Body of pancreas (tissue), 4 donors: ENCODE data around the gene CKS1B. TPM values are rescaled to one million over a fixed set of nuclear protein-coding genes. Genes with fewer than 3 reads are reported as not detected.

Experiments used
- ATAC-seq: fragments of 150-250 bp; one replicate; pipeline ENCODE4 v1.9.1; 2016
- DNase-seq, 4 donors: peaks; one replicate each; pipeline ENCODE4 v3.0.0-alpha.2; 2019
- H3K27ac ChIP-seq, 4 donors: fragments of 200-600 bp; sonication (generic); 1 replicate in 3 of 4; 2 replicates in 1 of 4; pipeline versions ENCODE4 v1.5.1 to v1.6.1; 2016 to 2019; ENCODE audit warnings: mild to moderate bottlenecking in 1 of 4, mixed read lengths in 1 of 4, moderate library complexity in 1 of 4
- H3K27me3 ChIP-seq, 2 donors: fragments of 200-600 bp; sonication (generic); one replicate each; pipeline ENCODE4 v1.6.0; 2016; ENCODE audit warnings: mild to moderate bottlenecking in 1 of 2
- H3K36me3 ChIP-seq, 2 donors: fragments of 200-600 bp; sonication (generic); replicated peaks in 1 of 2; 2 replicates each; pipeline ENCODE4 v1.5.1; 2016; ENCODE audit warnings: low read depth in 2 of 2; ENCODE audit not compliant: insufficient read depth in 1 of 2
- H3K4me1 ChIP-seq: fragments of 200-600 bp; sonication (generic); one replicate; pipeline ENCODE4 v1.6.0; 2016
- H3K4me3 ChIP-seq, 2 donors: fragments of 200-600 bp; sonication (generic); 1 replicate in 1 of 2; 2 replicates in 1 of 2; pipeline ENCODE4 v1.5.1; 2016 to 2019
- H3K9me3 ChIP-seq, 3 donors: fragments of 200-600 bp; sonication (generic); 1 replicate in 2 of 3; 2 replicates in 1 of 3; pipeline ENCODE4 v1.5.1; 2016
- CTCF ChIP-seq, 7 experiments: fragments of 450-650 bp in 4 of 7; fragments of 200-600 bp in 3 of 7; sonication (generic) in 3 of 7; IDR thresholded peaks; one replicate each; pipeline ENCODE4 v1.5.1; 2016 to 2019; ENCODE audit warnings: antibody characterized with exemption in 7 of 7
- POLR2A ChIP-seq, 3 donors: fragments of 450-650 bp; IDR thresholded peaks; one replicate each; pipeline ENCODE4 v1.6.1; 2016; ENCODE audit warnings: antibody characterized with exemption in 3 of 3, mild to moderate bottlenecking in 2 of 3
- WGBS, 2 donors: methylation state at CpG; one replicate each; pipeline ENCODE4 v1.1.5; 2017; 5-methylcytosine and 5-hydroxymethylcytosine counted together
- intact Hi-C: fragments of 100-400 bp; cut with DNase I; formaldehyde crosslinking; loops from one replicate; pipeline ENCODE4 v1.15.1; 2023
- total RNA-seq, 2 donors: library from RNA; depleted of rRNA; stranded (reverse); fragments of >200 nt; gene quantifications; one replicate each; pipeline ENCODE4 v1.1.0, GENCODE V29; 2016

The CKS1B gene
- total RNA-seq, 2 donors from 2014 or later = 15.6 to 29.0 TPM

DNA sequence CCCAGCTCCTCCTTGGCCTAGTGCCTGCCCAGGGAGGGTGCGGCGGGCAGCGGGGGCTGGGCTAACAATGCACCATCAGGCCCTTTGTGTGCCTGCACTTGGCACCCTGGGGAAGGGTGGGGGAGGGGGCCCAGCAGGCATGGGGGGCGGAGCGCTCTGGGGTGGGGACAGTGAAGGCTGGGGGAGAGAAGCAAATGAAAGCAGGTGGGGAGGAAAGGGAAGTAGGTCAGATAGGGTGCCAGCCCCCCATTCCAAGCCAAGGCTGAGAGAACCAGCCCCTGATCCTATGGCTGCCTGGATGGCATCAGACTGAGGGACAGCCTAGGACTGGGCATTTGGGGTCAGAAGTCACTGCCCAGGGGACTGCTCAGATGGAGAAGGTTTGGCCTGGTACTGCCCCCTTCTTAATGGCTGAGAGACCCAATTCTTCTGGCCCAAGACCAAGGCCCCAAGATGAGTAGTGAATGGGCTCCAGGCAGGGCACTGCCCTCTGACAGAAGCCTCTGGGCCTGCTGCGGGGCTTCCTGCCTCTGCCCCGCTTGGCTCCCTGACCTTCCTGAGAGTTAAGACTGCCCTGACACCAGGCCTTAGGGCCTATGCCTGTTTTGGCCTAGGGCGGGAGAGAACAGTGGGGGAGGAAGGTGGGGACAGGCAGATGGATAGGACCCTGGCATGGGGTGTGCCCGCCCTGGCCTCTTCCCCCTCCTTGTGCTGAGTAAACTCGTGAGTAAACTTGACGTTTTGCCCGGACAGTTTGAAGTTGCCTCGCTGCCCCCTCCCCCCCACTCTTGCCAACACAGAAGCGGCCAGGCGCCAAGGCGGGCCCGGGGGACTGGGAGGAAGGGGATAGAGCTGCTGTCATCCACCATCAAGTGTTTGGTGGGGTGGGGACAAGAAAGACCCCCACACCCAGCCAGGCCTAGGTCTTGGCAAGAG lies 30.9 kb downstream of the CKS1B start:
- Histone ChIP-seq H3K27me3 (no peaks in the 10 kb centered on the region), H3K27ac (peak overlapping the region; percentile 90 to 100 (median 98)), H3K36me3 (no peaks in the 10 kb centered on the region), H3K4me1 (peaks cover 63% of the 10 kb centered on the region), H3K4me3 (no peak overlapping the region), H3K9me3 (no peaks in the 10 kb centered on the region)
- DNase-seq = peak; percentile 81 to 92 (median 88)
- no peak for ATAC-seq
- intact Hi-C loops = no loop called here
- WGBS, 2 donors = 2 to 12% methylated on average over 6 to 17 of the region's 17 CpGs
- TF ChIP-seq POLR2A (IDR thresholded peaks at IDR 0.05) (peak; percentile 24 to 60 (median 51)), CTCF (IDR thresholded peaks at IDR 0.05) (no peak)

DNA sequence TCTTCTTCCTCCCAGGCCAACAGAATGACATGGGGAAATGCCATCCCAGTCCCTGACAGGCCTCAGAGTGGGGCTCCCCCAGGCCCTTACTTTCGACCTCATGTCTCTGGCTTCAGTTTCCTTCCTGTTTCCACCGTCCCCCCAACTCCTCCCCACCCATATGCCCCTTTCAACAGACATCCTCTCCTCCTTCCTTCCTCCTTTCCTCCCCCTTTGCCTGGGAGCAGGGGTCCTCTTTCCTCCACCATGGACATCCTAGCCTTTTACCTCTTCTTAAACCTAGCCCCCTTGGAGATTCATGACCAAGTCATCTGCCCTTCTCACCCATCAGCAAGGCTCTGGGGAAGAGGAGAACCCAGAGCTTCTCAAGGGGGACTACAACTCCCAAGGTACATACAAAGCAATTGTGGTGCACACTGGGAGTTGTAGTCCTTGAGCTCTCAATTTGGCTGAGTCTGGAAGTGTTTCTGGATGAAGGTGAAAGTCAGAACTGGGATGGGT lies 32.2 kb downstream of the CKS1B start:
- peak in 1 of 4 donors; percentile 48 for DNase-seq

GRCh38 chr1:155007251-155007828 lies 32.9 kb downstream of the CKS1B start:
- no peak overlapping the region for H3K4me3 ChIP-seq
- peak overlapping the region; percentile 57 to 100 (median 98) for H3K27ac ChIP-seq
- intact Hi-C loops = no loop called here
- peaks cover 83% of the 10 kb centered on the region for H3K4me1 ChIP-seq
- 3 to 8% methylated on average over 4 to 6 of the region's 6 CpGs for WGBS, 2 donors
- no peaks in the 10 kb centered on the region for H3K27me3 ChIP-seq
- no peaks in the 10 kb centered on the region for H3K9me3 ChIP-seq
- no peaks in the 10 kb centered on the region for H3K36me3 ChIP-seq
- ATAC-seq = no peak
- peak; percentile 72 to 88 (median 78) for DNase-seq
- TF ChIP-seq CTCF (IDR thresholded peaks at IDR 0.05) = no peak
- TF ChIP-seq POLR2A (IDR thresholded peaks at IDR 0.05) = no peak

More for the DNA sequence above, 32.2 kb downstream of the CKS1B start:
- H3K4me1 ChIP-seq = peaks cover 76% of the 10 kb centered on the region
- H3K27ac ChIP-seq = peak overlapping the region; percentile 90 to 100 (median 98)
- TF ChIP-seq POLR2A (IDR thresholded peaks at IDR 0.05) (no peak), CTCF (IDR thresholded peaks at IDR 0.05) (no peak)
- no peaks in the 10 kb centered on the region for H3K27me3 ChIP-seq
- intact Hi-C loops = no loop called here
- H3K9me3 ChIP-seq = no peaks in the 10 kb centered on the region
- 45 to 56% methylated on average over 2 of the region's 2 CpGs for WGBS, 2 donors
- no peak overlapping the region for H3K4me3 ChIP-seq
- no peaks in the 10 kb centered on the region for H3K36me3 ChIP-seq
- no peak for ATAC-seq

DNA sequence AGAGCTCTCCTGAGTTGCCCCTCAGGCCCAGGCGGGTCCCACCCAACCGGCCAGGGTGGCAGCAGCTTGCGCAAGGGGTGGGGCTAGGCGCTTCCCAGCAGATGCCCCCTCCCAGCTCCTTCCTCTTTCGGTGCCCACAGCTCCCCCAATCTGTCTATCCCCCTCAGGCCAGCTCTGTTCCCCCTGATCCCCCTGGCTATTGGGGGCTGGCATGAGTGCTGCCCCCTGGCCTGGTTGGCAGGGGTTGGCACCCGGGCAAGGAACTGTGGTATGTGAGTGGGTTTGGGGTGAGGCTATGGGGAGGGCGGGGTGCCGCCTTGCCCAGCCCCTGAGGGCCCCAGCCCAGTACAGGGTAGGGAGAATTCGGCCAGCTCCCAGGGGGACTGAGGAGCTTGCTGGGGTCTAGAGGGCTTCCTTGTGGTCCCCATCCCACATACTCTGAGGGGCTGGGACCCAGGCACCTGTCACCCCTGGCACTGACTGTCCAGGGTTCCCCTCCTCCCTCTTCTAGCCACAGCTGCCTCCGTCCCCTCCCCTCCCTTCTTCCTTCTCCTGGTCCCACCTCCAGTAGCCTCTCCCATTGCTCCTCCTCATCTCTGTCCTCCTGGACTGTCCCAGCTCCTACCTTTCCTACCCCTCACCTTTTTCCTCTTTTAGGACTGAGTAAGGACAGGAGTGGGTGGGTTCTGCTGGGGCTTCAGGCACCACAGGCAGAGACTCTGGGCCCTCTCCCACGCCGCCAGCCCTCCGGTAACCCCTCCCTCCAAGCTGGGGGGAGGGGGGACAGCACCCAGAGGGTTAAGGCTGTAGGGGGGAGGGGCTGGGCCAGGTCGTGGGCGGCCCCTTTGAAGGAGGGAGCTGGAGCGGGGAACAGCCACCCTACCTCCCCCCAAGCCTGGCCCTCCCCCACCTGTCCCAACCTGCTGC lies 33.8 kb downstream of the CKS1B start:
- no peak for TF ChIP-seq POLR2A (IDR thresholded peaks at IDR 0.05)
- no peak for TF ChIP-seq CTCF (IDR thresholded peaks at IDR 0.05)
- 43 to 57% methylated on average over 10 to 16 of the region's 16 CpGs for WGBS, 2 donors
- peak overlapping the region; percentile 57 to 100 (median 98) for H3K27ac ChIP-seq
- ATAC-seq (no peak), DNase-seq (no peak)
- H3K27me3 ChIP-seq = no peaks in the 10 kb centered on the region
- intact Hi-C loops = no loop called here
- H3K4me3 ChIP-seq = no peak overlapping the region
- no peaks in the 10 kb centered on the region for H3K9me3 ChIP-seq
- H3K4me1 ChIP-seq = peaks cover 92% of the 10 kb centered on the region
- H3K36me3 ChIP-seq = no peaks in the 10 kb centered on the region
